HEK293 (cell line): Measurements from ENCODE around the gene GRAMD1C.

Experiments
- EGR2 ChIP-seq: fragments of 450-650 bp; formaldehyde crosslinking; IDR thresholded peaks from 2 replicates; pipeline ENCODE4 v1.5.1; 2016; ENCODE audit warnings: low read depth, missing biosample characterization, missing genetic modification characterization
- GLIS1 ChIP-seq: fragments of 450-650 bp; formaldehyde crosslinking; IDR thresholded peaks from 2 replicates; pipeline ENCODE4 v1.5.1; 2016; ENCODE audit warnings: missing biosample characterization, missing genetic modification characterization
- HIC1 ChIP-seq: fragments of 450-650 bp; formaldehyde crosslinking; IDR thresholded peaks from 2 replicates; pipeline ENCODE4 v1.5.1; 2016; ENCODE audit warnings: missing biosample characterization, missing genetic modification characterization
- KLF16 ChIP-seq: fragments of 450-650 bp; formaldehyde crosslinking; IDR thresholded peaks from 2 replicates; pipeline ENCODE4 v1.5.1; 2017; ENCODE audit warnings: missing biosample characterization, missing genetic modification characterization
- KLF17 ChIP-seq: fragments of 450-650 bp; formaldehyde crosslinking; IDR thresholded peaks from 2 replicates; pipeline ENCODE4 v1.5.1; 2016; ENCODE audit warnings: missing biosample characterization, missing genetic modification characterization
- KLF8 ChIP-seq: fragments of 450-650 bp; formaldehyde crosslinking; IDR thresholded peaks from 2 replicates; pipeline ENCODE4 v1.5.1; 2016; ENCODE audit warnings: missing biosample characterization, missing genetic modification characterization
- PRDM10 ChIP-seq: fragments of 450-650 bp; formaldehyde crosslinking; IDR thresholded peaks from 2 replicates; pipeline ENCODE4 v1.5.1; 2016; ENCODE audit warnings: missing biosample characterization, missing genetic modification characterization
- REST ChIP-seq: fragments of 450-650 bp; formaldehyde crosslinking; IDR thresholded peaks from 2 replicates; pipeline ENCODE4 v1.5.1; 2016; ENCODE audit warnings: missing biosample characterization, missing genetic modification characterization
- SP2 ChIP-seq: fragments of 450-650 bp; formaldehyde crosslinking; IDR thresholded peaks from 2 replicates; pipeline ENCODE4 v1.5.1; 2016; ENCODE audit warnings: missing biosample characterization, missing genetic modification characterization
- ZBTB10 ChIP-seq: fragments of 450-650 bp; formaldehyde crosslinking; IDR thresholded peaks from 2 replicates; pipeline ENCODE4 v1.5.1; 2016; ENCODE audit warnings: missing biosample characterization, missing genetic modification characterization
- ZBTB20 ChIP-seq: fragments of 450-650 bp; formaldehyde crosslinking; IDR thresholded peaks from 2 replicates; pipeline ENCODE4 v1.5.1; 2016; ENCODE audit warnings: missing biosample characterization, missing genetic modification characterization
- ZNF280D ChIP-seq: fragments of 450-650 bp; formaldehyde crosslinking; IDR thresholded peaks from 2 replicates; pipeline ENCODE4 v1.5.1; 2016; ENCODE audit warnings: missing biosample characterization, missing genetic modification characterization
- ZNF341 ChIP-seq: fragments of 450-650 bp; formaldehyde crosslinking; IDR thresholded peaks from 2 replicates; pipeline ENCODE4; 2016; ENCODE audit warnings: low read depth, missing biosample characterization, missing genetic modification characterization
- ZNF394 ChIP-seq: fragments of 450-650 bp; formaldehyde crosslinking; IDR thresholded peaks from 2 replicates; pipeline ENCODE4 v1.5.1; 2016; ENCODE audit warnings: missing biosample characterization, missing genetic modification characterization, mild to moderate bottlenecking, moderate library complexity, borderline replicate concordance
- ZNF449 ChIP-seq: fragments of 450-650 bp; formaldehyde crosslinking; IDR thresholded peaks from 2 replicates; pipeline ENCODE4 v1.5.1; 2017; ENCODE audit warnings: missing biosample characterization, mild to moderate bottlenecking, missing genetic modification characterization, moderate library complexity
- ZNF585B ChIP-seq: fragments of 450-650 bp; formaldehyde crosslinking; IDR thresholded peaks from 2 replicates; pipeline ENCODE4 v1.5.1; 2016; ENCODE audit warnings: missing biosample characterization, missing genetic modification characterization
- ZNF660 ChIP-seq: fragments of 450-650 bp; IDR thresholded peaks from 2 replicates; pipeline ENCODE4 v1.5.1; 2018; ENCODE audit warnings: missing biosample characterization, mild to moderate bottlenecking, missing genetic modification characterization
- ZNF777 ChIP-seq: fragments of 450-650 bp; formaldehyde crosslinking; IDR thresholded peaks from 2 replicates; pipeline ENCODE4 v1.5.1; 2017; ENCODE audit warnings: missing biosample characterization, missing genetic modification characterization, borderline replicate concordance

GRAMD1C gene

GRCh38 chr3:113948015-113948917 lies 109.7 kb downstream of the GRAMD1C start (continued):
- TF ChIP-seq ZNF280D (tag by site-specific recombination) (no peak), KLF16 (tag by site-specific recombination) (peak; percentile 34; the same call in 1 of the 2 replicates), ZBTB10 (tag by site-specific recombination) (peak; percentile 61; the same call in 1 of the 2 replicates), ZBTB20 (tag by site-specific recombination) (peak; percentile 81; the same call in 1 of the 2 replicates), REST (tag by site-specific recombination) (no peak), SP2 (tag by site-specific recombination) (peak; percentile 61), KLF17 (tag by site-specific recombination) (no peak), ZNF777 (tag by site-specific recombination) (0 out of 2 replicates have a peak, but pooled peaks have one; percentile 0), GLIS1 (peak; percentile 27), EGR2 (peak; percentile 79), HIC1 (no peak), ZNF585B (tag by site-specific recombination) (no peak), ZNF449 (tag by site-specific recombination) (peak; percentile 93), ZNF660 (tag by site-specific recombination) (no peak), ZNF394 (tag by site-specific recombination) (no peak), KLF8 (peak; percentile 28; the same call in 1 of the 2 replicates), PRDM10 (peak; percentile 94), ZNF341 (tag by site-specific recombination) (peak; percentile 72)
